Left renal pelvis (tissue), 4 donors: Measurements from ENCODE around the gene MAF. TPM values are rescaled to one million over a fixed set of nuclear protein-coding genes. Genes with fewer than 3 reads are reported as not detected.

Experiments used
- DNase-seq, 4 donors: peaks; one replicate each; pipeline ENCODE4 v3.0.0-alpha.2; 2013; ENCODE audit warnings: low read depth in 4 of 4, low spot score in 3 of 4
- polyA plus RNA-seq, 4 donors: library from polyadenylated mRNA; unstranded; fragments of 120-200 nt; gene quantifications; one replicate each; pipeline ENCODE4 v1.2.1, GENCODE V29; 2013; ENCODE audit not compliant: insufficient read length in 4 of 4

The MAF gene
- polyA plus RNA-seq = 10 to 100 TPM; 40.9 to 54.9 (median 49.8) TPM

GRCh38 chr16:79600638-79601091 lies at the start of gene MAF:
Gene MAF, minus strand, starts transcription at chr16:79600737. Its CDS starts 835 bp downstream, at chr16:79599902.
- DNase-seq = peak; percentile 89 to 93 (median 91)

DNA sequence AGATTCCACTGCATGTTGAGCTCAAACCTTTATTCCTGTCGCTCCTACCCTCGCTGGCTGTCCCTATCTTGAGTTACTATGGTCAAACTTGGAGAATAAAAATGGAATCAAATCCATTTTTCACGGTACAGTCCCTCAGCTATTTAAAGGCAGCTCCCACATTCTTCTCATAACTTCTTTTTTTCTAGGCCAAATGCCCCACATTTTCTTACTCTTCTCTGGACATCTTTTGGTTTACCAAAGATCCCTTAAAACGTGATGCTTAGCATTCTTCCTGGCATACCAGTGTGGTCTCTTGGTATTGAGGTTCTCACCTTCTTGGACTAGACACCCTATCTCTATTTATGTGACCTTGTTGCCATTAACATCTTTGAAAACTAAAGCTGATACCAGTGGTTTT lies 48.3 kb upstream of the MAF start:
- no peak for DNase-seq

- DNase-seq = no peak
Observed at GRCh38 chr16:79647586-79647985, 47.0 kb upstream of the MAF start.

DNA sequence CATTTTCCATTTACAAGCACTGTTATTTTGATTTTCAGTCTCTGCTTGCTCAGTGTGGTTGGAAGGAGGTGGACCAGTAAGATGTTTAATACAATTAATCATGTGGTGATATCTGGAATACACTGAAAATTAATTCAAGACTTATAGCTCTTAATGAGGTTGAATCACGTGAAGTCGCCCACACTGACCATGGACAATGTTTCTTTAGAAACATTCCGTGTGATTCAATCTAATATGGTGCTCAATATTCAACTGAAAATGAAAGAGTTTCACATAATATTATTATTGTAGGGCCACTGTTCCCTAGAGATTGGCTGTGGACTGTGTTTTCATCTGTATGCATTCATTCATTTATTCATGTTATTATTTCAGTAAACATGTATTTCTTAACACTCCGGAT lies 45.2 kb upstream of the MAF start:
- DNase-seq = no peak

- DNase-seq = no peak
Observed at GRCh38 chr16:79644971-79645667, 44.6 kb upstream of the MAF start.

DNA sequence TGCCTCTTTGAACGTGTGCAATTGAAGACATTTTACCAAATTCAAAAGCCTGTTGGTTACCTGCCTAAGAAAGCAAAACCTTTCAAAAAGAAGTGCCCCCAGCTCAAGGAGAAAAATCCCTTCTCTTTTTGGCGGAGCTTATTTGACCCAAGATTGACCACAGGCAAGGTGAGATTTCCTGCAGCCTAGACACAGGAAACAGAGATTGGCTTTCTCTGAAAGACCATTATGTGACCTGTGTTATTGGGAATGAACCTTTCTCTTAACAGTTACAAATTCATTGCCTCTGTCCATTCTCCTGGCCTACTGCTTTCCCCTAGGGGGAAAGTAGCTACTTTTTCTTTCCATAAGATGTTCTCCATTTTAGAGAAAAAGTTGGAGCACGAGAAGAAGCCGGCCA lies 42.1 kb upstream of the MAF start:
- DNase-seq = no peak

- no peak for DNase-seq
Observed at GRCh38 chr16:79640513-79641360, 40.2 kb upstream of the MAF start.

GRCh38 chr16:79639576-79640311 lies 39.2 kb upstream of the MAF start:
- no peak for DNase-seq

- no peak for DNase-seq
Observed at GRCh38 chr16:79638386-79638785, 37.8 kb upstream of the MAF start.

GRCh38 chr16:79635488-79635887 lies 35.0 kb upstream of the MAF start:
- no peak for DNase-seq

GRCh38 chr16:79634298-79634697 lies 33.8 kb upstream of the MAF start:
- DNase-seq = no peak

- DNase-seq = no peak
Observed at GRCh38 chr16:79632289-79632688, 31.8 kb upstream of the MAF start.

GRCh38 chr16:79628988-79629387 lies 28.5 kb upstream of the MAF start:
- DNase-seq = no peak

- no peak for DNase-seq
Observed at GRCh38 chr16:79628501-79628975, 28.0 kb upstream of the MAF start.

- DNase-seq = no peak
Observed at GRCh38 chr16:79627092-79627491, 26.6 kb upstream of the MAF start.

GRCh38 chr16:79625738-79626137 lies 25.2 kb upstream of the MAF start:
- no peak for DNase-seq

GRCh38 chr16:79623824-79624223 lies 23.3 kb upstream of the MAF start:
- DNase-seq = no peak

DNA sequence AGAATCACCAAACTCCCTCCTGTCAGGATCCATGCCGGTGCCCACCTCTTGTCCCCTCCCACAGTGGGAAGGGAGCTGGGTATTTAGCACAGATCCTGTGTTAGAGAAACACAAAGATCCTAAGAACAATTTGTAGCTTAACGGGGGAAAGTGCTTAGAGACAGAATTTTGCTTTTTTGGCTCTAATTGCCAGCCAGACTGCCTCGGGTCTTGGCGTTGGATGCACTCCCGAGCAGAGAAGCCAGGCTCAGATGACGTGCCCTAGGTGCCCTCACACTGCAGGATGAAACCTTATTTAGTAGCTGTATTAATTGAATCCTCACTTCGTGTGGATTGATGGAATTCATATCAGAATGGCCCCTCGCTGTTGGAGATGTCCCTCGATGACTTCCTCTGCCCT lies 22.5 kb upstream of the MAF start:
- DNase-seq = no peak

DNA sequence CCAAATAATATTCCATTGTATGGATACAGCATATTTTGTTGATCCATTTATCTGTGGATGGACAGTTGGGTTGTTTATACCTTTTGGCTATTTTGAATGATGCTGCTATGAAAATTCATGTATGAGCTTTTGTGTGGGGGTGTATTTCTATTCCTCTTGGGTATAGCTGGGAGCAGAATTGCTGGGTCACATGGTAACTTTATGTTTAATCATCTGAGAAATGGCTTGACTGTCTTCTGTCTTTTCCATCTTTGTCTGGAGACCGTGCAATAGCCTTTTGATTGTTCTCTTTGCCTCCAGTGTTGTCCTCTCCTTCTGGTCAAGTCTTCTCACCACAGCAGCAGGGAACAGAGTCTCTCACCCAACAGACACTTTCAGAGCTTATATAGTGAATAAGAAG lies 20.5 kb upstream of the MAF start:
- DNase-seq = no peak

DNA sequence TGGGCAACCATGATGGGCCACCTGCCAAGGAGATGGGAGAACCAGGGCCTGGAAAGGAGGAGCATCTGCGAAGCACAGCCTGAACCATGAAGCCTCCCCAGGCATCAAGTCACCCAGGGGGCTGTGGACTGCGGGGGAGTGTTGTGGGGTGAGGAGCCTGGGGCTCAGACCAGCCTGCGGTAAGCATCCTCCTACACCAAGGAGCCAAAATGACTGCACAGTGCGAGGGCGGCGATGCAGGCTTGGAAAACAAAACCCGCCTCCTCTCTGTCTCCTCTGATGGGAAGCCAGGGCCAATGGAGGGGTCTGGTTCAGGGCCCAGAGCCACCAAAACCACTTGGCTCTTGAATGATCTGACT lies 18.1 kb upstream of the MAF start:
- DNase-seq = no peak

DNA sequence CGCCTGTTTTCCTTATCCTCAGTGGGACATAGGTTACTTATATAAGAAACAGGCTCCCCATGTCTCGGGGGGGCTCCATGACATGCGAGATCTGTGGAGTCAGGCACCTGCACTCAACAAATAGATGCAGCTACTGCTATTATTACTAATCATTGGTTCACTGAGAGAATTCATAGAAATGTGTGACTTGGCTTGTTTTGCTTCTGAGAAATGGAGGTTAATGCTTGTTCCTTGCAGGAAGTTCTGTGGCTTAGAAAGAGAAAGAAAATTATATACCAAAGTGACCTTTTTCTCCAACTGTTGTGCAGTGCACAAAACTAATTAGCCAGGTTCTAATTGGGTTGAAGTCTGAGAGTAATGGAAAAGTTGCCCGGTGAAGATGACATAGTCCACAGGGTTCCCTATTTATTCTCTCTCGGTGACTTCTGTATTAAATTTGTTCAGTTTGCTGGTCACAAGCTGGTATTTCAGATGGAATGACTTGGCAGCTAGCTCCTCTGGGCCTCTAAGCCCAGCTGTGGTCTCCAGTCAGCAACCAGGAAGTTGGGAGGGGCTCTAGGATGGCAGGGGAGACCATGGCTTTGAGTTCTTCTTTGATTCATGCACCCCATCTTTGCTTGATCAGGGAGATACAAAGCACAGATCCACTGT lies 17.6 kb upstream of the MAF start:
- no peak for DNase-seq
